Erythroblast (primary cell): ENCODE data around the gene ZNF483.

ENCODE experiments used
- DNase-seq, 2 experiments: peaks; one replicate each; lab custom pipeline; 2025; lab: John Stamatoyannopoulos, UW
- GATA1 ChIP-seq: IDR thresholded peaks from 2 replicates; pipeline ENCODE4 v1.6.1; 2011; ENCODE audit warnings: low read depth, mild to moderate bottlenecking, control low read depth, low read length, moderate library complexity
- POLR2A ChIP-seq: IDR thresholded peaks from 2 replicates; pipeline ENCODE4 v1.6.1; 2011; ENCODE audit warnings: mild to moderate bottlenecking, low read length

ZNF483 gene

DNA sequence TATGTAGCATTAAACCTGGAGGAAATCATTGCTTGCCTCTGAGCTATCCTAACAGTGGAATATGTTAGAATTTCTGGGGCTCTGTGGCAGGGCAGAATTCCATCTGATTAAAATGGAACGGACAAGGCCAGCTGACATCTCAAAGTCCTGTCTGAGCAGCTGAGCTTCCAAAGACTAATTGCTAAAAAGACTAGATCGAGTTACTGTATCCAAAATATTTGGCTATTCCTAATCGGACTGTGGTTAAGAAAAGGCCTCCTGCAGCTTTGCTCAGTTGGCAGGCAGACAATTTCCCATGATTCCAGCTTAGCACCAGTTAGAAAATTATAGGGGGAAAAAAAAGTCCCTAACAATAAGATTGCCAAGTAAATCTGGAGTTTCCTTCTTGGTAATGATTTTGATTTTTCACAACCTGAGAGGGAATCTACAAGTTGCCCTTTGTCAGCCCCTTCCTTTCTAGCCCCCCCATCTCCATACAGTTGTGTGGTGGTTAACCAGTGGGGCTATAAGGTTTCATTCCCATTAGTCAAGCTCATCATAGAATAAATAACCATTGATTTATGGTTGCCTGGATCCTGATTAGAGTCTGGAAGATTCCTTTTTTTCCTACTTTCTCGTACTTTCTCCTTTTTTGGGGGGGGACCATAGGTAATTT, 48.1 kb downstream of the ZNF483 start:
- no peak for TF ChIP-seq GATA1
- no peak for TF ChIP-seq POLR2A
- DNase-seq, result no peak

DNA sequence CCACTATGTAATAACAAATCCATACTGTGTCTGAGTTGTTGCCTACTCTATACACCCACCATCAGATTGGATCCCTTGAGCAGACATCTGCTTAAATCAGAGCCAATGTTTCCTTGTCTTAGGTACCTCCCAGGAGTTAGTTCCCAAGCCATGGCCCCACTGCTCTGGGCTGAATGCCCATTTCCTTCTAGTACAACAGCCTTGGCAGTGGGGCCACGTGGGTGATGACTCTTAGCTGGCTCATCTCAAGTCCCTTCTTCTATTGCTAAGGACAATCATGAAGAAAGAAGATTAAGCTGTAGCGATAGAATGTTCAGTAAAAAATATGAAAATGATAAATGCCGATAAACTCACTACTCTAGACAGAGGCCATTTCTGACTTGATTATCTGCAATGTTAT, 57.9 kb downstream of the ZNF483 start:
- DNase-seq, result no peak
- no peak for TF ChIP-seq GATA1
- TF ChIP-seq POLR2A, result no peak

GRCh38 chr9:111586378-111586777, 61.4 kb downstream of the ZNF483 start:
- DNase-seq, result no peak
- TF ChIP-seq POLR2A, result no peak
- no peak for TF ChIP-seq GATA1

DNA sequence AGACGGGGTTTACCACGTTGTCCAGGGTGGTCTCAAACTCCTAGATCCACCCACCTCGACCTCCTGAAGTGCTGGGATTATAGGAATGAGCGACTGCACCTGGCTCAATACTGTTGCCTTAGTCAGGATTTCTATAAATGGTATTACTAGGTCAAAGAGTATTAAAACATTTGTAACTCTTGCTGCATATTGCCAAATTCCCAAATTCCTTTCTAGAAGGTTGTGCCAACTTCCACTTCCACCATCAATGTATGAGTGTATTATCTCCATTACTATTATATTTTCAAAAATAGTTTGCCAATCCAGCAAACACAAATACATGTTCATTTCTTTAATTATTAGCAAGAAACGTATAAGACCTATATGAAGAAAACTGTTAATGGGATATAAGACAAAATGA, 63.9 kb downstream of the ZNF483 start:
- DNase-seq, result no peak
- TF ChIP-seq POLR2A (no peak), GATA1 (no peak)

- TF ChIP-seq POLR2A (no peak), GATA1 (no peak)
- peak; percentile 74 to 79 for DNase-seq
Measured at GRCh38 chr9:111597852-111598732, 73.1 kb downstream of the ZNF483 start.

DNA sequence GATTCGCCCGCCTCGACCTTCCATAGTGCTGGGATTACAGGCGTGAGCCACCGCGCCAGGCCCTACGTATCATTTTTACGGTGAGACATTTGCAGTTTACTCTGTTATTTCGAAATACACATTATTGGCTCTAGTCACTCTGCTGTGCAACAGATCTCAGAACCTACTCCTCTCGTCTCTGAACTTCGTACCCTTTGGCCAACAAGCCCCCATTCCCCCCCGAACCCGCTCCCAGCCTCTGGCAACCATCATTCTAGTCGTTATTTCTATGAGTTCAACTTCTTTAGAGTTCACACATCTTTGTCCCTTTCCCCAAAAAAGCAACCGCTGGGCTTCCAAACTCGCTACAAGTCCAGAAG, 73.7 kb downstream of the ZNF483 start:
- peak; percentile 25 to 46 for DNase-seq
- TF ChIP-seq POLR2A (no peak), GATA1 (no peak)

DNA sequence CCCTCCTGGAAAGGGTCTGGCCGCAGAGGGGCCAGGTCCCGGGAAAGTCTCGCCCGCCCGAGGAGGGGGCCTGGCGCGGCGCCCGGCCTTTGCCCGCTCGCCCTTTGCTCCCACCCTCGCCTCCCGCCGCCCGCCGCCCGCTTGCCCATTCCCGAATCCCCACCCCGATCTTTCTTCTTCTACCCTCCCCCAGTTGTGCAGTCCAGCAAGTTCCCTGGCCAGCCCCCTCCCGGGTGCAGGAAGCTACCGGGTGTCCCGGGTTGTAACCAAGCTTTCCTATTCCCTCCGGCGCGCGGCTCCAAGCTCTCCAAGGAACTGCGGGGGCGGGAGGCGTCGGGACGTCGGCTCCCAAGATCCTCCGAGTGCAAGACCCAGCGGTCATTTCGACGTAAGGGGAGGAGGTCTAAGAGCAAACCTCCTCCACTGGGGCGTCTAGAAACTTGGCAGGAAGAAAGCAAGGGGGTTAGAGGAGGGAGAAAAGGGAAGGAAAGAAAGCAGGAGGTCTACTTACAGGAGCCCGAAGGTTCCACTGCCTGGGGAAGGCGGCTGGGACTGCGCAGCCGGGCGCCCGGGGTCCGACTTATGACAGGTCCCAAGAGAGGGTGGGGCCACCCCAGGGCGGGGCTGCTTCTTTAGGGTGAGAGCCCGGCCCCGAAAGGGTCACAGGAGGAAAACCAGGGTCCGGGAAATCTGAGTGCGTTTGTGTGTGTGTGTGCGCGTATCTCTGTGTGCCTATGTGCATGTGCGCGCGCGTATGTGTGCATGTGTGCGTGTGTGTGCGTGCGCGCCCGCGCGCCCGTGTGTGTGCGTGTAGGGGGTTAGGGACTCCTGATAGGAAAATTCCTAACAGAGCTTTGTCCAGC, 74.3 kb downstream of the ZNF483 start, which contains the start of gene PTGR1:
PTGR1 (minus strand) TSS at position 556 of the 863 bp plus-strand sequence. CDS start 2,225 bp downstream, outside the sequence.
- peak; percentile 63 to 69 for DNase-seq
- TF ChIP-seq GATA1 (no peak), POLR2A (no peak)

- TF ChIP-seq GATA1 (no peak), POLR2A (no peak)
- no peak for DNase-seq
Measured at GRCh38 chr9:111599955-111600343, 75.0 kb downstream of the ZNF483 start.

DNA sequence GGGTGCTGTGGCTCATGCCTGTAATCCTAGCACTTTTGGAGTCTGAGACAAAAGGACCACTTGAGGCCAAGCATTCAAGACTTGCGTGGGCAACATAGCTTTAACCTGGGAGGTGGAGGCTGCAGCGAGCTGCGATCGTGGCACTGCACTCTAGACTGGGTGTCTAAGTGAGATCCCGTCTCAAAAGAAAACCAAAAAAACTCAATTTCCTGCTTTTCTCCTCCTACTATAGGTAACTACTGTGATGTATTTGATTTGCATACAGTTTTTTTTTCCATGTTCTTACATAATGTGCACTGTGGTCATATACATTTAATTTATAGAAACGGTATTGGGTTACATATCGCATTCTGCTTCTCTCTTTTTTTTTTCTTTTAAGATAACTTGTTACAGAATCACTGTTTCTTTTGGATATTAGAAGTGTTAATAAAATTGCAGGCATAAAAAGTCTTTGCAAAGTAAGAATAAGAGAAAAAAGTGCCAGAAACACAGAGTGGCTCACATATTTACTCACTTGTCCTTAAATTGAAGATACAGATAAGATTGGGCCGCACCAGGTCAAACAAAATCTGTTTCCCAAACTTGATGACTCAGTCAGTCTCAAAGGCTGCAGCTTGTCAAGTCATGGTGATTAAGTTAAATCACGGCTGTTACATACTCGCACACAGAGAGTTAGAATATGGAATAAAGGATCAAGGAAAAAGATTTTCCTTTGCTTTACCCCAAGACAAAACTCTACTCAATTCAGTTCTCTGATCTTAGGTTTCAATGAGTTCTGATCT, 76.4 kb downstream of the ZNF483 start:
- DNase-seq, result peak; percentile 41 to 64
- TF ChIP-seq POLR2A (no peak), GATA1 (no peak)

DNA sequence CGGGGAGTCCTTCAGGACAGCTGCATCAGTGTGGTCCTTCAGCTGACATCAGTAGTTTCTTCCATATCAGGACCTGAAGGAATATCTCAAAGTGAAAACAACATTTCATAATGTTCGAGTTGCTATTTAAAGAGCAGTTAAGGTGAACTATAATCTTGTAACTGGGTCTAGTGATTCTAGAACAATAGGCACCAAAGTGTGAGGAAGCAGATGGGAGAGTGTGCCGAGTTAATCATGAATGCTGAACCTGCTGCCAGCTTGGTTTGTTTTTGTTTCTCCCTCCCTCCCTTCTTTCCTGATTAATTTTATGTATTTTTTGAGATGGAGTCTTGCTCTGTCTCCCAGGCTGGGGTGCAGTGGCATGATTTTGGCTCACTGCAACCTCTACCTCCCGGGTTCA, 78.1 kb downstream of the ZNF483 start:
- no peak for DNase-seq
- TF ChIP-seq GATA1, result no peak
- TF ChIP-seq POLR2A, result no peak

GRCh38 chr9:111604054-111604615, 79.2 kb downstream of the ZNF483 start:
- no peak for TF ChIP-seq POLR2A
- TF ChIP-seq GATA1, result no peak
- no peak for DNase-seq

- no peak for TF ChIP-seq POLR2A
- no peak for TF ChIP-seq GATA1
- no peak for DNase-seq
Measured at GRCh38 chr9:111605041-111605559, 80.1 kb downstream of the ZNF483 start.

DNA sequence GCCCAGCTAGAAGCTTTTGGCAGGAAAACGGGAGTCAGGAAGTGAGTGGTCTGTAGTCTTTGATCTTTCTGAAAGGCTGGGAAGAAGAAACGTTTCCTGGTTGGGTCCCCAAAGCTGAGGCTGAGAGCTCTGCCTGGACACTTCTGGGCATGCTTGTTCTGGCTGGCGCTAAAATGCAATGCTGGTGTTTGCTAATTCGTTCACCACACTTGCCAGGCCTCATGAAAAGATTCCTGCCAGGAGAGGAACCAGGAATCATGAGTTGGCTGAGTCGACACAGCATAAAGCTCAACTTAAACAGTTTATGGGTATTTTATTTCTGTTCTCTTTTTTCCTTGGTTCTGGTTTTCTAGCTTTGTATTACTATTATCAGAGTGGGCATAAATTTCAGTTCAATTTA, 85.2 kb downstream of the ZNF483 start:
- TF ChIP-seq GATA1 (no peak), POLR2A (no peak)
- no peak for DNase-seq
